OCI-LY1 (cell line): ENCODE measurements around the gene CTBP2.

Source experiments
- EZH2 ChIP-seq: fragments of 200-600 bp; sonication (generic), shearing (Covaris generic); IDR thresholded peaks from 2 replicates; pipeline ENCODE4 v1.8.0; 2017; ENCODE audit warnings: borderline replicate concordance, mixed run types, mild to moderate bottlenecking, antibody characterized with exemption, low read length, moderate library complexity, mixed read lengths
- TF ChIP-seq, protein P1 (sequence below): fragments of 200-600 bp; sonication (generic), shearing (Covaris generic); IDR thresholded peaks from 2 replicates; pipeline ENCODE4 v1.5.1; 2017; ENCODE audit warnings: mild to moderate bottlenecking, antibody characterized with exemption, low read length, moderate library complexity, mixed read lengths

DNA sequence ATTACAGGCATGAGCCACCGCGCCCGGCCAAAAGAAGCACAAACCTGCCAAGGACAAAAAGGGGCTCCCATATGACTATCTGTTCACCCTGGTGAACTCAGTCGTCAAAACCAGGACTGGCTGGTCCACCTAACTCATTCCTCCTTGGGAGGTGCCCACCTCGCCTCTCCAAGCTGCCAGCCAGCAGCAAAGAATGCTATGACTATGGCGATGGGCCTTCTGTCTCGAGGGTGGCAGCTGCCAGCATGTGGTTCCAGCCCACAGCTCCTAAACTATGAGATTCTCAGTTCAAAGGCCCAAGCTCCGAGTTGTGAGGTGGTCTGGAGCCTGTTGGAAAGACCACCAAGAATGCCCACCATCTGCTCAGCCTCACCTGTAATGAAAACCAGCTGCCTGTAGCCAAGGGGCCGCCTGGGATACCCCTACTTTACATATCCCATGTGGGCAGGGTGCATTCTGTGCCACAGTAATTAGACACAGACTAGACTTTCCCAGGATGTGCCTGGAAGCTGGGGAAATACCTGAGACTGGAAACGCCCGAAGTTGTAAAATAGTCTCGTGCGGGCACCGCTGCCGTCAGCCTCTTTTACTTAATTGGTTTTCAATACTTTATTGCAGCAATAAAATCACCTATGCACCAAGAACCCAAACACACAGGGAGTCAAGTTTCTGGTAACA lies 147.4 kb downstream of the CTBP2 start:
- TF ChIP-seq, protein P1, sequence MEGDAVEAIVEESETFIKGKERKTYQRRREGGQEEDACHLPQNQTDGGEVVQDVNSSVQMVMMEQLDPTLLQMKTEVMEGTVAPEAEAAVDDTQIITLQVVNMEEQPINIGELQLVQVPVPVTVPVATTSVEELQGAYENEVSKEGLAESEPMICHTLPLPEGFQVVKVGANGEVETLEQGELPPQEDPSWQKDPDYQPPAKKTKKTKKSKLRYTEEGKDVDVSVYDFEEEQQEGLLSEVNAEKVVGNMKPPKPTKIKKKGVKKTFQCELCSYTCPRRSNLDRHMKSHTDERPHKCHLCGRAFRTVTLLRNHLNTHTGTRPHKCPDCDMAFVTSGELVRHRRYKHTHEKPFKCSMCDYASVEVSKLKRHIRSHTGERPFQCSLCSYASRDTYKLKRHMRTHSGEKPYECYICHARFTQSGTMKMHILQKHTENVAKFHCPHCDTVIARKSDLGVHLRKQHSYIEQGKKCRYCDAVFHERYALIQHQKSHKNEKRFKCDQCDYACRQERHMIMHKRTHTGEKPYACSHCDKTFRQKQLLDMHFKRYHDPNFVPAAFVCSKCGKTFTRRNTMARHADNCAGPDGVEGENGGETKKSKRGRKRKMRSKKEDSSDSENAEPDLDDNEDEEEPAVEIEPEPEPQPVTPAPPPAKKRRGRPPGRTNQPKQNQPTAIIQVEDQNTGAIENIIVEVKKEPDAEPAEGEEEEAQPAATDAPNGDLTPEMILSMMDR = no peak
- TF ChIP-seq EZH2 = no peak
